A549 (cell line): ENCODE results near the gene GALNTL6. TPM values are rescaled to one million over a fixed set of nuclear protein-coding genes. Genes with fewer than 3 reads are reported as not detected.

Experiments used
- ATAC-seq, 2 experiments: fragments of 200-7000 bp in 1 of 2; fragments of >200 bp in 1 of 2; cut with Nextera tagmentation in 1 of 2; cut with Tn5 transposase in 1 of 2; 3 replicates each; pipeline versions ENCODE4 v1.8.0 to v1.9.1; 2018 to 2020; ENCODE audit warnings: mild to moderate bottlenecking in 1 of 2, moderate library complexity in 1 of 2
- CTCF ChIA-PET: fragments of 300-600 bp; sonication (Branson Sonifier 250); formaldehyde crosslinking; extraction: SDS; loops from one replicate; lab custom pipeline; 2021; ENCODE audit warnings: antibody characterized with exemption, inconsistent platforms; lab: Yijun Ruan, JAX
- POLR2A ChIA-PET: fragments of 350-600 bp; formaldehyde crosslinking; extraction: SDS; loops from one replicate; lab custom pipeline; 2021; ENCODE audit warnings: antibody characterized with exemption, inconsistent platforms; lab: Yijun Ruan, JAX
- DNase-seq, 2 experiments: peaks; one replicate each; pipeline versions ENCODE4 v3.0.0 to v3.0.0-alpha.2; 2011 to 2016; ENCODE audit warnings: low read depth in 1 of 2, low spot score in 1 of 2
- FAIRE-seq: peaks from 2 replicates; lab custom pipeline; 2011; peaks lifted over from hg19 to GRCh38; lab: Jason Lieb, UNC
- H3K27ac ChIP-seq, 2 experiments: fragments of >200 bp; sonication (Bioruptor Twin); formaldehyde crosslinking; 3 replicates each; pipeline ENCODE4 v1.5.1; 2016 to 2017
- H3K4me1 ChIP-seq: fragments of >200 bp; sonication (Bioruptor Twin); formaldehyde crosslinking; 3 replicates; pipeline ENCODE4 v1.6.1; 2016
- H3K4me2 ChIP-seq: fragments of >200 bp; sonication (Bioruptor Twin); formaldehyde crosslinking; 3 replicates; pipeline ENCODE4 v1.6.1; 2016
- H3K4me3 ChIP-seq: fragments of >200 bp; sonication (Bioruptor Twin); formaldehyde crosslinking; 3 replicates; pipeline ENCODE4 v1.5.1; 2016
- H3K9me3 ChIP-seq: fragments of >200 bp; sonication (Bioruptor Twin); formaldehyde crosslinking; 3 replicates; pipeline ENCODE4 v1.6.1; 2016
- BHLHE40 ChIP-seq: IDR thresholded peaks from 2 replicates; pipeline ENCODE4 v1.6.1; 2012; ENCODE audit warnings: low read depth, low read length, inconsistent platforms
- CBX2 ChIP-seq: fragments of 200-600 bp; sonication (generic); IDR thresholded peaks from 2 replicates; pipeline ENCODE4 v1.6.1; 2016; ENCODE audit warnings: low read depth, mild to moderate bottlenecking, borderline replicate concordance
- CEBPB ChIP-seq, 2 experiments: fragments of >200 bp in 1 of 2; sonication (Bioruptor Twin) in 1 of 2; formaldehyde crosslinking in 1 of 2; IDR thresholded peaks; 2 replicates each; pipeline ENCODE4 v1.6.1; 2012 to 2016
- CHD4 ChIP-seq: fragments of 200-600 bp; sonication (generic); IDR thresholded peaks from 2 replicates; pipeline ENCODE4 v1.6.1; 2016; ENCODE audit warnings: antibody characterized with exemption, mild to moderate bottlenecking, borderline replicate concordance
- CTCF ChIP-seq: fragments of >200 bp; sonication (Bioruptor Twin); formaldehyde crosslinking; IDR thresholded peaks from 3 replicates; pipeline ENCODE4 v1.5.1; 2016
- E2F6 ChIP-seq: IDR thresholded peaks from 2 replicates; pipeline ENCODE4 v1.6.1; 2012; ENCODE audit warnings: low read depth, borderline replicate concordance
- EHF ChIP-seq: fragments of 250-450 bp; sonication (Bioruptor Pico); IDR thresholded peaks from 2 replicates; pipeline ENCODE4 v1.5.0; 2020; ENCODE audit warnings: mild to moderate bottlenecking
- EHMT2 ChIP-seq: fragments of 200-600 bp; sonication (generic); IDR thresholded peaks from 2 replicates; pipeline ENCODE4 v1.6.1; 2016; ENCODE audit warnings: antibody characterized with exemption, low read depth, mild to moderate bottlenecking, moderate library complexity
- EP300 ChIP-seq, 2 experiments: fragments of >200 bp; sonication (Bioruptor Twin); formaldehyde crosslinking; IDR thresholded peaks; 2 replicates in 1 of 2; 3 replicates in 1 of 2; pipeline ENCODE4 v1.6.1; 2016 to 2017
- ESRRA ChIP-seq: fragments of 150-350 bp; IDR thresholded peaks from 2 replicates; pipeline ENCODE4 v1.6.1; 2014; ENCODE audit warnings: mild to moderate bottlenecking, low read length, borderline replicate concordance
- FOXS1 ChIP-seq: fragments of 250-450 bp; sonication (Bioruptor Pico); IDR thresholded peaks from 2 replicates; pipeline ENCODE4 v1.5.0; 2020; ENCODE audit warnings: mild to moderate bottlenecking, moderate library complexity
- HDAC2 ChIP-seq: fragments of 200-600 bp; sonication (generic); IDR thresholded peaks from 2 replicates; pipeline ENCODE4 v1.6.1; 2016
- HES2 ChIP-seq: fragments of >200 bp; sonication (Bioruptor Twin); formaldehyde crosslinking; IDR thresholded peaks from 2 replicates; pipeline ENCODE4 v1.6.1; 2016
- HOXB13 ChIP-seq: fragments of 250-450 bp; sonication (Bioruptor Pico); IDR thresholded peaks from 2 replicates; pipeline ENCODE4 v1.5.0; 2020; ENCODE audit warnings: low read depth, mild to moderate bottlenecking, moderate library complexity
- JUN ChIP-seq, 2 experiments: fragments of >200 bp; sonication (Bioruptor Twin); formaldehyde crosslinking; IDR thresholded peaks; 2 replicates in 1 of 2; 3 replicates in 1 of 2; pipeline ENCODE4 v1.6.1; 2016 to 2017
- JUNB ChIP-seq: fragments of >200 bp; sonication (Bioruptor Twin); formaldehyde crosslinking; IDR thresholded peaks from 2 replicates; pipeline ENCODE4 v1.6.1; 2016
- KDM5A ChIP-seq: fragments of 200-600 bp; sonication (generic); IDR thresholded peaks from 2 replicates; pipeline ENCODE4 v1.6.1; 2016; ENCODE audit warnings: antibody characterized with exemption, mild to moderate bottlenecking
- MYC ChIP-seq: IDR thresholded peaks from 2 replicates; pipeline ENCODE4 v1.6.1; 2012; ENCODE audit warnings: mild to moderate bottlenecking, inconsistent platforms, low read length, improper control_type of control experiment, borderline replicate concordance
- NPAS2 ChIP-seq: fragments of 250-450 bp; sonication (Bioruptor Pico); IDR thresholded peaks from 2 replicates; pipeline ENCODE4 v1.8.0; 2022; ENCODE audit warnings: mild to moderate bottlenecking, moderate library complexity, borderline replicate concordance
- NR3C1 ChIP-seq: fragments of >200 bp; sonication (Bioruptor Twin); formaldehyde crosslinking; IDR thresholded peaks from 3 replicates; pipeline ENCODE4 v1.6.1; 2017
- PHF8 ChIP-seq: fragments of 200-600 bp; sonication (generic); IDR thresholded peaks from 2 replicates; pipeline ENCODE4 v1.6.1; 2016; ENCODE audit warnings: low read depth, mild to moderate bottlenecking, antibody characterized with exemption, moderate library complexity, borderline replicate concordance
- RARB ChIP-seq: fragments of 250-450 bp; sonication (Bioruptor Pico); IDR thresholded peaks from 2 replicates; pipeline ENCODE4 v1.8.0; 2021; ENCODE audit warnings: mild to moderate bottlenecking, moderate library complexity
- RFX5 ChIP-seq: fragments of 450-650 bp; IDR thresholded peaks from 2 replicates; pipeline ENCODE4 v1.7.1; 2014; ENCODE audit warnings: antibody characterized with exemption, mild to moderate bottlenecking, moderate library complexity
- RNF2 ChIP-seq: fragments of 200-600 bp; sonication (generic); IDR thresholded peaks from 2 replicates; pipeline ENCODE4 v1.6.1; 2016; ENCODE audit warnings: low read depth, mild to moderate bottlenecking, antibody characterized with exemption, moderate library complexity, borderline replicate concordance
- SMC3 ChIP-seq: fragments of >200 bp; sonication (Bioruptor Twin); formaldehyde crosslinking; IDR thresholded peaks from 3 replicates; pipeline ENCODE4 v1.6.1; 2018; ENCODE audit warnings: inconsistent platforms
- USF2 ChIP-seq: fragments of 450-650 bp; IDR thresholded peaks from 2 replicates; pipeline ENCODE4 v1.6.1; 2014; ENCODE audit warnings: antibody characterized with exemption
- ZNF302 ChIP-seq: fragments of 250-450 bp; sonication (Bioruptor Pico); IDR thresholded peaks from 2 replicates; pipeline ENCODE4 v1.9.0; 2021; ENCODE audit warnings: inconsistent platforms, mild to moderate bottlenecking, moderate library complexity
- ZSCAN20 ChIP-seq: fragments of 250-450 bp; sonication (Bioruptor Pico); IDR thresholded peaks from 2 replicates; pipeline ENCODE4 v1.8.0; 2022; ENCODE audit warnings: mild to moderate bottlenecking, moderate library complexity
- WGBS: methylation state at CpG from one replicate; pipeline ENCODE4 v1.1.6; 2017; ENCODE audit errors: missing lambda C conversion rate; 5-methylcytosine and 5-hydroxymethylcytosine counted together
- polyA plus RNA-seq, 4 experiments: library from polyadenylated mRNA; depleted of rRNA in 3 of 4; stranded (reverse); fragments of >200 nt; fragmentation: RNase III in 1 of 4; extraction: RNeasy Plus Mini Kit Qiagen cat#74134 plus additional on column Dnase treatment in 1 of 4; gene quantifications; 2 replicates in 3 of 4; 3 replicates in 1 of 4; pipeline ENCODE4 v1.2.3, GENCODE V29; 2011 to 2017

Gene GALNTL6
- polyA plus RNA-seq, 2 of the 4 experiments (the other 2 are of a cell fraction) = 0.06 to 0.49 TPM

- ChIA-PET POLR2A (no interaction called here), CTCF (no interaction called here)
- H3K4me2 ChIP-seq = no peak overlapping the region
- 77% methylated on average over 2 of the region's 2 CpGs for WGBS
- TF ChIP-seq EHF (CRISPR knock-in tag) (no peak), SMC3 (no peak), RFX5 (no peak)
- FAIRE-seq (no peak), ATAC-seq (no peak), DNase-seq (no peak)
- H3K4me1 ChIP-seq = no peaks in the 10 kb centered on the region
- H3K27ac ChIP-seq = no peak overlapping the region
- H3K9me3 ChIP-seq = no peaks in the 10 kb centered on the region
- H3K4me3 ChIP-seq = no peak overlapping the region
Measured at GRCh38 chr4:172480471-172480870, 667.3 kb downstream of the GALNTL6 start.

- no peaks in the 10 kb centered on the region for H3K9me3 ChIP-seq
- no peaks in the 10 kb centered on the region for H3K4me1 ChIP-seq
- CTCF ChIA-PET = no interaction called here
- FAIRE-seq (no peak), DNase-seq (no peak), ATAC-seq (no peak)
- H3K4me2 ChIP-seq = no peak overlapping the region
- H3K4me3 ChIP-seq = no peak overlapping the region
- TF ChIP-seq ESRRA (no peak), ZNF302 (CRISPR knock-in tag) (no peak), RFX5 (no peak), ZSCAN20 (no peak), NR3C1 (no peak), FOXS1 (CRISPR knock-in tag) (no peak), JUNB (no peak), RARB (no peak), JUN (IDR thresholded peaks at IDR 0.05) (no peak), HES2 (no peak), SMC3 (no peak), CEBPB (IDR thresholded peaks at IDR 0.05) (no peak)
- POLR2A ChIA-PET = no interaction called here
- 55% methylated on average over 6 of the region's 30 CpGs for WGBS
- no peak overlapping the region for H3K27ac ChIP-seq
Measured at GRCh38 chr4:172481802-172482508, 668.8 kb downstream of the GALNTL6 start.

- DNase-seq (no peak), ATAC-seq (no peak), FAIRE-seq (no peak)
- CTCF ChIA-PET = no interaction called here
- H3K4me3 ChIP-seq = no peak overlapping the region
- 86% methylated on average over 3 of the region's 3 CpGs for WGBS
- H3K4me2 ChIP-seq = no peak overlapping the region
- POLR2A ChIA-PET = no interaction called here
- H3K27ac ChIP-seq = no peak overlapping the region
- H3K9me3 ChIP-seq = no peaks in the 10 kb centered on the region
- H3K4me1 ChIP-seq = no peaks in the 10 kb centered on the region
- TF ChIP-seq HDAC2 (no peak), KDM5A (no peak), USF2 (no peak), MYC (no peak), NPAS2 (CRISPR knock-in tag) (no peak), CHD4 (no peak), EP300 (IDR thresholded peaks at IDR 0.05) (no peak), SMC3 (no peak)
Measured at GRCh38 chr4:172485007-172485406, 671.8 kb downstream of the GALNTL6 start.

- H3K27ac ChIP-seq = no peak overlapping the region
- H3K4me1 ChIP-seq = no peaks in the 10 kb centered on the region
- 80% methylated on average over 2 of the region's 2 CpGs for WGBS
- no peaks in the 10 kb centered on the region for H3K9me3 ChIP-seq
- POLR2A ChIA-PET = no interaction called here
- DNase-seq (no peak), ATAC-seq (no peak), FAIRE-seq (no peak)
- H3K4me3 ChIP-seq = no peak overlapping the region
- no peak overlapping the region for H3K4me2 ChIP-seq
- CTCF ChIA-PET = no interaction called here
- TF ChIP-seq RNF2 (no peak), PHF8 (no peak), SMC3 (no peak), HDAC2 (no peak), CTCF (no peak), HOXB13 (no peak), BHLHE40 (no peak), EHMT2 (no peak), CBX2 (no peak), USF2 (no peak), RFX5 (no peak), E2F6 (no peak)
Measured at GRCh38 chr4:172486531-172486930, 673.3 kb downstream of the GALNTL6 start.
